Measurements from ENCODE around the gene RND2. TPM values are rescaled to one million over a fixed set of nuclear protein-coding genes. Genes with fewer than 3 reads are reported as not detected.
A peak's percentile ranks its signal among the peaks of the same experiment; 100 is the strongest.
"Not testable (repeated sequence)": the region's sequence is repeated elsewhere in the genome, so short reads cannot be mapped to it uniquely, and the experiment has no call there.

The RND2 gene, protein sequence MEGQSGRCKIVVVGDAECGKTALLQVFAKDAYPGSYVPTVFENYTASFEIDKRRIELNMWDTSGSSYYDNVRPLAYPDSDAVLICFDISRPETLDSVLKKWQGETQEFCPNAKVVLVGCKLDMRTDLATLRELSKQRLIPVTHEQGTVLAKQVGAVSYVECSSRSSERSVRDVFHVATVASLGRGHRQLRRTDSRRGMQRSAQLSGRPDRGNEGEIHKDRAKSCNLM
- 0.89 TPM for total RNA-seq
- long read RNA-seq, full-length matches to known transcripts: 2 of 3 reads
- long read RNA-seq, partial matches to known transcripts: 0 of 3 reads
- long read RNA-seq, other reads (novel, unspliced or antisense): 1 of 3 reads

DNA sequence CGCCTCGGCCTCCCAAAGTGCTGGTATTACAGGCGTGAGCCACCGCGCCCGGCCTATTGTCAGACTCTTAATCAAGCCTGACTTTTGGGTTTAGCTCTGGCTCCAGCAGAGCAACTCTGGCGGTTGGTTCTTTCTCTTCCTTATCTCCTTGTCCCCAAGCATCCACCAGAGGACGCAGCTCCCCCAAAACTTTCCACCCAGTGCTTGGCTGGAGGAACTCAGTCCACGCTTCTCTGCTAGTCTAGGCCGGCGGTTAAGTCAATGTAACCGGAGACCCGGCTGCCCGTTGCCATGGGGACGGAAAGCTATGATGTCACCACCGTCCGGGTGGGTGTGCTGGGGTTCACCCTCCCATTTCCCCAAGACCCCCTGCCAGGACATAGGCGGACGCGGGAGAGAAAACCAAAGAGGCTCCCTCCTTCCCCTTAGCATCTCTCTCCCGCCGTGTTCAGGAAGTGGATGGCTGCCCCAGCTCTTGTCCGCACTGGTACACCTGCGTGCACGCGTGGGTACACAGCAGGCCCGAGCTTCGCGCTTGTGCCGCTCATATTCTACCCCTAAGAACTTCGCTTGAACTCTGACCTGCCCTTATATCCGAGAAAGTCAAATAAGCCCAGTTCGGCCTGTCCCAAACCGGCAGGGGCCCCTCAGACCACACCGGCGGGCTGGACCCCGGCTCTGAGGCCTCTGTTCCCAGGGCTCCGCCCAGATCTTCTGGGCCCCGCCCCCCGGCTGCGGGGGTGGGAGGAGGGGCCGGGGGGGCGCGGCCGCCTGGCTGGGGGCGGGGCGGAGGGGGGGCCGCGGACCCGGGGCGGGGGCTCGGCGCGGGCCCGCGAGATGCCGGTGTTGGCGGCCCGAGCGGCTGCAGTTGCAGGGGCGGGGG is at the start of gene RND2:
TSS of gene RND2 (plus strand) at position 825 of the 883 bp plus-strand sequence. CDS start 117 bp downstream, outside the sequence.
- peak; percentile 89 for DNase-seq (ENCODE audit: low spot score)
- intact Hi-C loops (cut with DNase I): loop anchor here (1.0 to 10.0 kb wide), 3 partner anchors 101 to 310 kb away; partner anchors contain the start of genes BRCA1 and NBR1

DNA sequence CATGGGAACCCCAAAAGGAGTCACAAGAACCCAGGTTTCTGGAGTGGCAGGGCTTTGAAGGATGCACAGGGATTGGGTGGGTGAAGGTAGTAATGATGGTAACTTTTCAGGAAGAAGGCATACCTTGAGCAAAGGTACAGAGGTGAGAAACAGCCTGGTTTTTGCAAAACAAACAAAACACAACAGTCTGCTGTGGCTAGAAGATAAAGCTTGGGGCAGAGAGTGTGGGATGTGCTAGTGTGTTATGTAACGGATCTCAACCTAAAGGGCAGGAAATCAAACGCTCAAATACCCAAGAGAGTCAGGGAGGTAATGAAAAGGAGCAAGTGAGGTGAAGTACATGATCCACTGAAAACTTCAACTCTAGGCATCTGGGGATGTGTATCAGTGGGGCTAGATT is 49.8 kb upstream of the RND2 start:
- intact Hi-C loops (cut with DNase I): no loop called here
- no peak for DNase-seq (ENCODE audit: low spot score)

DNA sequence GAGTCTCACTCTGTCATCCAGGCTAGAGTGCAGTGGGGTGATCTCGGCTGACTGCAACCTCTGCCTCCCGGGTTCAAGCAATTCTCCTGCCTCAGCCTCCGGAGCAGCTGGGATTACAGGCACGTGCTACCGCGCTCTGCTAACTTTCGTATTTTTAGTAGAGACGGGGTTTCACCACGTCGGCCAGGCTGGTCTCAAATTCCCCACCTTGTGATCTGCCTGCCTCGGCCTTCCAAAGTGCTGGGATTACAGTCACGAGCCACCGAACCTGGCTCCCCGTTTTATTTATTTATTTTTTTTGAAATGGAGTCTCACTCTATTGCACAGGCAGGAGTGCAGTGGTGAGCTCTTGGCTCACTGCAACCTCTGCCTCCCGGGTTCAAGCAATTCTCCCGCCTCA is 49.3 kb upstream of the RND2 start:
- DNase-seq (ENCODE audit: low spot score); intact Hi-C loops (cut with DNase I): not testable (repeated sequence)

DNA sequence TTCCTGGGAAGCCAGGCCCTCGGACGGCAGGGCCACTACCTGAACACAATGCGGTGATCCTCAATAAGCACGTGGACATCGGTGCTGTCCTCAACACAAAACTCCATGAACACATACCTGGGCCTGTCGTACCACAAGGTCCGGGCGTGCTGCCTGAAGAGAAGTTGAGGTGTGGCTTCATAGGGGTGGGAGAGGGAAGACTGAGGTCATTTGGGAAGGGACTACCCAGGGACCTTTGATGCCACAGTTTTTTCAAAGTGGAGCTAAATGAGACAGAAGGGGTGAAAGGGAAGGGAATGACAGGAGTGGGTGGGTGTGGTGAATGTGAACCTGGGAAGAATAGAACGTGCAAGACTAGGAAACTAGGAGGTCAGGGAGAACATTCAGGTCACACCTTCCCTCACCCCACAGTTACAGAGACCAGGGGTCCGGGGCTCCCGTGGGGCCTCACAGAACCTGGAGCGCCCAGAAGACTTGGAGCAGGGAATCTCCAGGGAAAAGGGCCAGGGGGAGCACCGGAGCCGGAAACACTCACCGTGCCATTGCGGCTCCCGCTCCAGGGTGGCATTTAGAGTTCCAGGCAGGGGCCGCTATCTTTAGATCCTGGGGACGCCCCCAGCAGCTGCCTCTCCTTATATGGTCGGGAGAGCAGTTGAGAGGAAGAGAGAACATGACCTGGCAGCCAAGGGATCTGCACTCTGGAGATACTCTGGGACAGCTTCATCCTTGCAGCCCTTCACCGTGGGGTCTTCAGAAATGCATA is 45.3 kb upstream of the RND2 start, which contains the start of gene PTGES3L:
TSS of gene PTGES3L (minus strand) at position 570 of the 763 bp plus-strand sequence. CDS start at position 543, 27 bp downstream.
- intact Hi-C loops (cut with DNase I): loop anchor here (2.0 kb wide), 2 partner anchors 15 to 17 kb away; partner anchors contain the start of gene AARSD1
- DNase-seq (ENCODE audit: low spot score): peak; percentile 84

DNA sequence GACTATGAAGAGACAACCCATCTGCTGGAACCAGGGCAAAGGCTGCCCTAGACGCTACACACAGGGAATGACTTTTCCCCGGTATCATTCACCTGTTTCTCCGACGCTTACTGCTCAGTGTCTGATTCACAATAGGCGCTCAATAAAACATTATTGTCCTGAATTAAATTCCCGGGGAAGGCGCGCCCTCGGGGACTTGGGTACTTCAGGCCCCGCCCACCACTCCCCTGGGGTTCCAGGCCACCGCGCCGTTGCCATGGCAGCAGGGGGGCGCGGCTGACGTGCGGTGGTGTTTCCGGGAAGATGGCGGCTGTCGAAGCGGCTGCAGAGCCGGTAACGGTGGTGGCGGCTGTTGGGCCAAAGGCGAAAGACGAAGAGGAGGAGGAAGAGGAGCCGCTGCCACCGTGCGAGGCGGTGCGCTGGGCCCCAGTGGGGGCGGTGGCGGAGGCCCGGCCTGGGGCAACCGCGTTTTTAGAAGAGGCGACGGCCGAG is 44.7 kb upstream of the RND2 start, which contains the start of gene RUNDC1:
TSS of gene RUNDC1 (plus strand) at position 292 of the 492 bp plus-strand sequence. CDS start at position 304, 12 bp downstream.
- intact Hi-C loops (cut with DNase I): loop anchor here (2.0 kb wide), 2 partner anchors 16 kb away; partner anchors contain the start of gene AARSD1
- DNase-seq (ENCODE audit: low spot score): peak; percentile 97

DNA sequence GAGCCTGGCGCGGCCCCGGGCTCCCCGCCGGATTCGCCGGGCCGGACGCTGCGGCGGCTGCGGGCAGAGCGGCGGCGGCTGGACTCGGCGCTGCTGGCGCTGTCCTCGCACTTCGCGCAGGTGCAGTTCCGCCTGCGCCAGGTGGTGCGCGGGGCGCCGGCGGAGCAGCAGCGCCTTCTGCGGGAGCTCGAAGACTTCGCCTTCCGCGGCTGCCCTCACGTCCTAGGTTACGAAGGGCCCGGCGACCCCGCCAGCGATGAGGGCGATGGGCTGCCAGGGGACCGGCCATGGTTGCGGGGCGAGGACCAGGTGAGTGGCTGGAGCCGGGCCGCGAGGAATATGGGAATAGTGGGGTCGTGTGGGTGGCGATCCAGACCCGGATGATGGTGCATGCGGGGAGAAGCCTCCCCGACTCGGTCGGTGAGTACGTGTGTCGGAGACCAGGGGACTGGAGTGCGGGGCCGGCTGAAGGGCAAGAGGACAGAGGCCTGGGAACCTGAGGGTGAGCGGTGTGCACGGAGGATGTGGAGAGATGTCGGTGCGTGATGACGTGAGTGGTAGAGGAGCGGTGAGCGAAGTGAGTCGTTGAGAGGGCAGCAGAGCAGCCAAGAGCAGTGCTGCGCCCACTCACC is 44.1 kb upstream of the RND2 start:
- intact Hi-C loops (cut with DNase I): loop anchor here (2.0 kb wide), 2 partner anchors 16 kb away; partner anchors contain the start of gene AARSD1
- DNase-seq (ENCODE audit: low spot score): peak; percentile 80

DNA sequence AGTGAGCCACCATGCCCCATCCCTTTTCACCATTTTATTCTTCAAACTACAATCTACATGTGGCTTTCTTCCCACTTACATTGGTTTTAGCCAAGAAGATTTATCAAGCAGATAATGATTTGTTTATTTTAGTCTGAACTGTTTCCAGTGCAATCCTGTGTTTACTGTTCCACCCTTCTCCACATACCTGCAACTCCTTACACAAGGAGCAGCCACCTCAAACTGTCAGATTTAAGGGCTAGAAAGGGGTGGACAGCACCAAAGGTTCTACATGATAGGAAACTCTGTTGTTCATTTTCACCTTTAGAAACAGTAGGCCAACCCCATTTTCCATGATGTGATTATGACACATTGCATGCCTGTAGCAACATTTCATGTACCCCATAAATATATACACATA is 42.8 kb upstream of the RND2 start:
- intact Hi-C loops (cut with DNase I): no loop called here
- DNase-seq (ENCODE audit: low spot score): no peak

DNA sequence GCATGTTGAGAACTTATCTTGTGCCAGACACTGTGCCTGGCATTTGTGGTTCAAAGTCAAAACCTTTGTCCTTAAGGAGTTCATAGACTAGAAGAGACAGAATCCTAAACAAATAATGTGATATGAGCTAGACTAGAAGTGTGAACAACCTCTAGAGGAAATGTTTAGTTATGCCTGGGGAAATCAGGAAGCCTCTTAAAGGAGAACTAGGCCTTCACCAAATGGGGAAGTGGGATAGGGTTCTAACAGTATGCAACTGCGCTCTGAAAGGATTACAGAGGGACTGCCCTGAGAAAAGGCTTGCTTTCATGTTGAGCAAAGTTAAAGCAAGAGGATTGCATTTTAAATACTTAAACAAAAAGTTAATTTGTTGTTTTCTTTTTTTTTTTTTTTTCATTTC is 39.8 kb upstream of the RND2 start:
- intact Hi-C loops (cut with DNase I): no loop called here
- DNase-seq (ENCODE audit: low spot score): no peak

DNA sequence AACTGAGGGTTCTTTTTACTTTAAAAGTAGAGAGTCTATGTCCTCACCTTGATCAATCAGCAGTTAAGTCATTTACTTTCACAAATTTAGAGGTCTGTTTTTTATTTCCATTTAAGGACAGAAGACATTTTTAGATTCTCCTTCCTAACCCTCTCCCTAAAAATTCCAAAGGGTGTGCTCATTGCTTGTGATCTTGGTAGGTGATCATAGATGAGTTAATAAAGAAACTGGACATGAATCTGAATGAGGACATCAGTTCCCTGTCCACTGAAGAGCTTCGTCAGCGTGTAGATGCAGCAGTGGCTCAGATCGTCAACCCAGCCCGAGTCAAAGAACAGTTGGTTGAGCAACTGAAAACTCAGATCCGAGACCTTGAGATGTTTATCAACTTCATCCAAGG is 35.9 kb upstream of the RND2 start:
- intact Hi-C loops (cut with DNase I): no loop called here
- DNase-seq (ENCODE audit: low spot score): no peak

DNA sequence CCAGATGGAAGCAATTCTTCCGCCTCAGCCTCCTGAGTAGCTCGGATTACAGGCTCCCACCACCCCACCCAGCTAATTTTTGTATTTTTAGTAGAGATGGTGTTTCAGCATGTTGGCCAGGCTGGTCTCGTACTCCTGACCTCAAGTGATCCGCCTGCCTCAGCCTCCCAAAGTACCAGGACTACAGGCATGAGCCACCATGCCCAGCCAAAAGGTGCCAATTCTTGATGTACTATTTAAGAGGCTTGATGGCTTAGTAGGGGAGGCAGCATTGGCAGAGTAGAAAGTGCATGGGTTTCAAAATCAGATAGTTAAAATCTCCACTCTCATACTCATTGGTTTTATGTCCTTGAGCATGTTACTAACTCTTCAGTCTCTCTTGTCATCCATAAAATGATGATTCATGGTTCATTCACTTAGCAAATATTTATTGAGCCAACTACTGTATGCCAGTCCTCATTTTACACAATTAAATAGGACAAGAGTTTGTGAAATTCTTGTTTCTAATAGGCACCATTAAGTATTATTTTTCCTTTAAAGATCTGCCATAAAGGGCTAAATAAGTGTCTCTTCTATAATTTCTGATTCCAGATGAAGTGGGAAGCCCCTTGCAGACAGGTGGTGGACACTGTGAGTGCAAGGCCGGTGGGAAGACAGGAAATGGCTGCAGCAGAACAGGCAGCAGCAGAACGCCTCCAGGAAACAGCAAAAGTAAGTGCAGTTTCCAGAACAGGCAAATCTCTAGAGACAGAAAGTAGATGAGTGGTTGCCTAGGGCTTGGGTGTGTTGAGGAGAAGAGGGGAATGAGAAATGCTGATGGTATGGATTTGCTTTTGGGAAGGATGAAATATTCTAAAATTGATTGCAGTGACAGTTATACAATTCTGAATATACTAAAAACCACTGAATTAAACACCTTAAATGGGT is 35.0 kb upstream of the RND2 start:
- intact Hi-C loops (cut with DNase I): loop anchor here (5.0 to 10.0 kb wide), 2 partner anchors 48 to 835 kb away; partner anchors contain the start of gene RAB5C
- DNase-seq (ENCODE audit: low spot score): no peak

DNA sequence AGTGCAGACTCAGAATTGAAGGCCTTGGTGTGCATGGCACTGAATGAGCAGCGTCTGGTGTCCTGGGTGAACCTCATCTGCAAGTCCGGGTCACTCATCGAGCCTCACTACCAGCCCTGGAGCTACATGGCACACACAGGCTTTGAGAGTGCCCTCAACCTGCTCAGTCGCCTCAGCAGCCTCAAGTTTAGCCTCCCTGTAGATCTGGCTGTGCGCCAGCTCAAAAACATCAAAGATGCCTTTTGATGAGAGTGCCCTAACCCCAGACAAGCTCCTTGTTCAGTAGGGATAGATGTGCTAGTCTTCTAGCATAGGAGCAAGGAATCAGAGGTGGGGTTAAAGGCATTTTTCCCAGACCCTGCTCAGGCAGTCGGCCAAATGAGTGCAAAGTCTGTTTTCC is 33.6 kb upstream of the RND2 start:
- intact Hi-C loops (cut with DNase I): loop anchor here (5.0 to 10.0 kb wide), 2 partner anchors 49 to 837 kb away; partner anchors contain the start of gene RAB5C
- no peak for DNase-seq (ENCODE audit: low spot score)

DNA sequence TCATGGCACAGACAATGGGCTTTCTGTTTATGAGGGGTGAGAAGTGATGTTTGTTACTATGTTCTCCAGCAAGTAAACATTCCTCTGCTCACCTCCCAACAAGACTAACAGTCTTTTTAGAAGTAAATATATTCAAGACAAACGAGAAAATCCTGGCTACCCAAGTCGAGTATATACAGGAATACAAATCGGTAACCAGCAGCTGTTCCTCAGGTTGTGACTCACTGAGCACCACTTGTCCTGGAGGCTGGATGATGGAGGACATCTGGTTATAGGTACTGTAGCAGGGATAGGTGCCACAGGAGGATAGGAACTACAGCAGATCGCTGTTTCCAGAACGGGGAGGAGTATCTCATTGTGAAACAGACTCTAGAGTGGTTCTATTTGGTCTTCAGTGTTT is 32.2 kb upstream of the RND2 start:
- DNase-seq (ENCODE audit: low spot score): no peak
- intact Hi-C loops (cut with DNase I): loop anchor here (5.0 to 10.0 kb wide), 2 partner anchors 51 to 838 kb away; partner anchors contain the start of gene RAB5C

DNA sequence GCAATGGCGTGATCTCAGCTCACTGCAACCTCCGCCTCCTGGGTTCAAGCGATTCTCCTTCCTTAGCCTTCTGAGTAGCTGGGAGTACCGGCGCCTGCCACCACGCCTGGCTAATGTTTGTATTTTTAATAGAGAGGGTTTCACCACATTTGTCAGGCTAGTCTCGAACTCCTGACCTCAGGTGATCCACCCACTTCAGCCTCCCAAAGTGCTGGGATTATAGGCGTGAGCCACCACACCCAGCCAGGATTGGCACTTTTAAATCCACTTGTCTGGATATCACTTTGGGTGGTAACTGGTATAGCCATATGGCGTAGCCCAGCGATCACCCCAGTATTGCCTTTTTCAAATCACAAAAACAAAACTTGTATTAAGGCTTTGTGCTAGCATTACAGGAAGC is 31.1 kb upstream of the RND2 start:
- intact Hi-C loops (cut with DNase I): loop anchor here (5.0 to 10.0 kb wide), 2 partner anchors 52 to 839 kb away; partner anchors contain the start of gene RAB5C
- DNase-seq (ENCODE audit: low spot score): not testable (repeated sequence)

DNA sequence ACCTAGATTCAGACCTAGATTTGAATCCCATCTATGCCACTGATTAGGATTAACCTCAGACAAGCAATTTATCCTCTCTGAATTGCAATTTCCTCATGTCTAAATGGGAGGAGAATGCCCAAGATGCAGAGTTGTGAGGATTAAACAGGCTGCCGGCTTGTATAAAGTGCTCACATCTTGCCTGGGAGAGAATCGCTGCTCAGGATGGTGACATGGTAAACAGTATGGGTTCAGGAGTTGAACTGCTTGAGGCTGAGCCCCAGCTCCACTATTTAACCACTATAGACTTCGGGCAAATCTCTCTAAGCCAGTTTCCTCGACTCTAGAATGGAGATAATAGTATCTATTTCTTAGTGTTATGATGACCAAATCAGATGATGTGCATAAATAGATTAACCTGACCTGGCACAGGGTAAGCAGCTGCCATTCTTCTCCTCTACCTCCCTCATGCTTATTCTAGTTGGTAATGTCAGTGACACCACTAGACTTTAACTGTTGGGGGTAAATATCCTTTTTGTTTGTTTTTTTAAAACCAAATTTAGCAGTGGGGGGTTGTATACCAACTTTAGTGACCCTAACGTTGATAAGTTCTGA is 27.5 kb upstream of the RND2 start:
- no peak for DNase-seq (ENCODE audit: low spot score)
- intact Hi-C loops (cut with DNase I): loop anchor here (2.0 to 10.0 kb wide), 5 partner anchors 17 to 843 kb away; partner anchors contain the start of genes AARSD1, NBR1, PSME3 and PTGES3L

DNA sequence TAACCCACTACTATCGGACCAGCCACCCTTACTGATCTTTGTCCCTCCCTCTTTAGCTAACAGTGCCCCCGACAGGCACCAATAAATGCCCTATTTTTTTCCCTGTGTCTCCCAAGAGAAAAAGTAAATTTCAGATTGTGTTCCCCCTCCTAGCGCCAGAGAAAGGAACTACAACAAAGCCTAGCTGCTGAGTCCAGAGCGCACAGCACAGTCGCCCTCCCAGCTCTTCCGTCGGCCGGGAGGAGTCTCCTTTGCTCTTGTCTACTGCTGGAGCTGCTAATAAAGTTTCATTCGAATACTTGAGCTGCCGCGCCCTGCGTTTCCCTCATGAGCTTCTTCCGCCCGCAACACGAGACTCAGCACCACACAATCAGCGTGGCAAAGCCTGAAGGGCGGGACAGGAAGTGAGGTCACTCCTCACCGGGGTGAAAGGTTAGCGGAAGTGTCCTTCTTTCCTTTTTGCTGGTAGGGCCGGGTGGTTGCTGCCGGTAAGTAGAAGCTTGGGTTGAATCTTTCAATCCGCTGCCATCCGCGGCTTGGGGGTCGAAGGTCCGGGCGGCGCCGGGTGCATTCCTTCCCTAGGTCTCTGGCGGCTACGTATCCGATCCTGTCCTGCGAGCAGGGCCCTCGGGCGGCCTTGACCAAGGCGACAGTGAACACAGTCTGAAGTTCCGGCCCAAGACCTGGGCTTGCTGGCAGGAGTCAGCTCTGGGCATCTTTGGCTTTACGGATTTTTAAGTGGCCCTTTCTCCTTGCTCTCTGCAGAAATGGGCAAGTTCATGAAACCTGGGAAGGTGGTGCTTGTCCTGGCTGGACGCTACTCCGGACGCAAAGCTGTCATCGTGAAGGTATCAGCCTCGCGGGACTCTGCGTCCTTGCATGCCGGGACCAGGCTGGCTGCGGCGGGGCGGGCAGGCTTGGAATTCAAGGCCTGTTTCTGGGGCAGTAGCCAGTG is 26.8 kb upstream of the RND2 start, which contains the start of gene RPL27:
TSS of gene RPL27 (plus strand) at position 436 of the 955 bp plus-strand sequence. CDS start at position 768, 332 bp downstream.
- peak; percentile 98 for DNase-seq (ENCODE audit: low spot score)
- intact Hi-C loops (cut with DNase I): loop anchor here (2.0 to 10.0 kb wide), 5 partner anchors 17 to 843 kb away; partner anchors contain the start of genes AARSD1, NBR1, PSME3 and PTGES3L
